Activated CD4-positive, alpha-beta T cell treated with anti-CD3 and anti-CD28 coated beads, Interleukin-2, amount 50 U/mL, for 16 hours (primary cell): Measurements from ENCODE around the gene ATP6AP2.

Experiments
- DNase-seq: peaks from one replicate; pipeline ENCODE4 v3.0.0-alpha.2; 2020

ATP6AP2 gene

DNA sequence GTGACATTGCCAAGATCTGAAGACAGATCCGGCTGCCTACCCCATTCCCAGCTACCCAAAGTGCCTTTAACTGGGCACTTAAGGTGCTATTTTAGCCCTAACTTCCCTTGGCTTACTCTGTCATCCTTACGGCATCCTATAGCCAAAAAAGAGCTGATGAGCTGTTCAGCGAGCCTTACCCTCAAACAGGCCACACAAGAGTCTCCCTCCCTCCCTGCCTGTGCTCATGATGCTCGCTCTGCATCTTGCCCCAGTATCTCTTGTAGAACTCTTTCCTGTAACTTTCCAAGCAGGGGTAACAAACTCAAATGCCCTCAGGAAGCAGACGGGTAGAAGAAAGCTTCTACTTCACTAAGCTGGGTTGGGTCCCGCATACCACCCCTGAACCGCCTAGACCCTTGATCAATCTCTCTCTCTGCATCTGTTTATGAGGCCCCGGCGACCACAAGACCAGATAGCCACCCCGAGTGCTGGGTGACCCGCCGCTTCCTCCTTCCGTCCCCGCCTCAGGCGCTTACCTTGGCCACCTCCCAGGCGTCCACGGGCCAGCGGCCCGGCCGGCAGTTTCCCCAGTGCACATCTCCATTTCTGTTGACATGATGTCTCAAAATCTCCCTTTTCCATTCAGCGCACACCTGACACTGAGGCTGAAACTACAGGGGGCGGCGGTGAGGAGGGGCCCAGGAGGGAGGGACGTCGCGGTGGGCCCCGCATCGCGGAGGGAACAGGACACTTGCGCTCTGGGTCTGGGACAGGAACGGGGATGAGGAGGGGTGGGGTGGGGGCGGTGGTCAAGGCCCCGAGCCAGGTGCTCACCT lies 65.9 kb downstream of the ATP6AP2 start:
- DNase-seq = peak; percentile 27

GRCh38 chrX:40647307-40648197 lies 66.8 kb downstream of the ATP6AP2 start, which contains the start of gene CXorf38:
CXorf38 (minus strand) TSS chrX:40647561; CDS start chrX:40647520, 41 bp downstream.
- peak; percentile 96 for DNase-seq

GRCh38 chrX:40651620-40652223 lies 71.0 kb downstream of the ATP6AP2 start:
- peak; percentile 73 for DNase-seq

DNA sequence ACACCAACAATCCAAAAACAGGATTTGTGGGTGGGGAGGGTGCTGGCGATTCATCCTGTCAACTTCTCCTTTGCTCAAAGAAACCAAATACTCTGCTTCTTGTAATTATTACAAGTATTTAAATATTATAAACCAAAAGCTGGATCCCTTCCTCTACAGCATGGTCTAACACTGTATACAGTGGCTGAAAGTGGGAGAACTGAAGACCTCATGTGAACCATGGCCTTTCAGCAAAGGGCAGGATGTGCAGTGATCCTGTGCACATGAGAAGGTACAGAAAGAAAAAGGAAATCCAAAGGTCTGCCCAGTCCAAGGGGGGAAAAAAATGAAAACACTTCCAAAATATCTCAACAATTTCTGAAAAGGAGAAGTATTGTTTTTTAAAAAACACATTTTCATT lies 71.9 kb downstream of the ATP6AP2 start:
- DNase-seq = no peak

- no peak for DNase-seq
These were observed 72.8 kb downstream of the ATP6AP2 start for GRCh38 chrX:40653535-40653934.
